GM18517 (cell line): ENCODE results near the gene ASTN1.

Experiments
- ATAC-seq: cut with Tn5 transposase; IDR thresholded peaks from one replicate; pipeline ENCODE4 v1.9.1; 2021; ENCODE audit warnings: mild to moderate bottlenecking, moderate library complexity; ENCODE audit not compliant: unreplicated experiment

ASTN1 gene

DNA sequence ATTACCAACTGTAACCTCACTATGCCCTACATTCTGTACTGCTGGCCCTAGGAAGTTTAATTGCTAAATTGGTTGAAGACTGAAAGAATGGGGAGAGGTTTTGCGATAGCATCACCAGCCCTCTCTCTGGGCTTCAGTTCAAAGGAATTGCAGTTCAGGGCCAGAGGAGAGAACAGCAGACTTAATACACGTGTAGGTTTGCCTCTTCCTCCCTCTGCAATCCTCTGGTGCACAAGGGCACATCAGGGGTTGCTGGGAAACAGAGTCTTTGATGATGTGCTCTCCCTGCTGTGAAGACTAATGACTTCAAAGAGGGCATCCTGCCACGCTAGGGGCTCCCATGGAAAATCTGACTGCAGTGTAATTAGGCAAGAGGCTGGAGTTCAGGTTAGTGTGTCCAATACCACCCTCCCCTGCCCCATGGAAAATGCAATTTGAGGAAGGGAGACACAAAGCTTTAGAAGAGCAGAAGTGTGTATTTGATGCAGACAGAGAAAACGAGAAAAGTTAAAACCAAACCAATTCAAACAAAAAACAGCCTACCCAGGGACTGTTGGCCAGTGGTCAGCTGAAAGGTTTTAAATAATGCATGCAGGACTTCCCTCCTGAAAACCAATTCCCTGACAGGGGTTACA is 167.9 kb downstream of the ASTN1 start:
- no peak for ATAC-seq

DNA sequence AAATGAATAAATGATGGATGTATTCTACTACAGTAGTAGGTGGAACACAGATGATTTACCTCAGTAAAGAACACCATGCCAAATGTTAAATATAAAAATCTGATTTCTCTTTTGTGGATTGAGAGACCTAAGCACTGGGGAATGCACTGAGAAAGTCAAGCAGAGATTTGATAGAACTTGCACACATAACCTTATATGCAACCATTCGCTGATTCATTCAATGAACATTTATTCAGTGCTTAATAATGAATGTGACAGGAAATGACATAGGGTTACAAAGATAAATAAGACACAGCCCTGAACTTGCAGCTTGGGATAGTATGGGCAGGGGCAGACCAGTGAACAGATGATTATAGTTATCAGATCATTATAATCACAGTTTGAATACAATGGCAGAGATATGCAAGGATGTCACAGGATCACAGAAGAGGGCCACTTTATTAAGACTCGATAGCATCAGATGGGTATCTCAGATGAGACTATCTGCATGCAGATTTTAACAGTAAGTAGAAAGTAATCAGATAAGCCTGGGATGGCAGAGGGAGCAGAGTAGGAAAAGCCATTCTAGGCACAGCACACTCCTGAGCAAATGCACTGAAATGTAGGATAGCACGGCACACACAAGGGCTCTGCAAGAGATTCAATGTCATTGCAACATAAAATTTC is 169.4 kb downstream of the ASTN1 start:
- ATAC-seq, result no peak

DNA sequence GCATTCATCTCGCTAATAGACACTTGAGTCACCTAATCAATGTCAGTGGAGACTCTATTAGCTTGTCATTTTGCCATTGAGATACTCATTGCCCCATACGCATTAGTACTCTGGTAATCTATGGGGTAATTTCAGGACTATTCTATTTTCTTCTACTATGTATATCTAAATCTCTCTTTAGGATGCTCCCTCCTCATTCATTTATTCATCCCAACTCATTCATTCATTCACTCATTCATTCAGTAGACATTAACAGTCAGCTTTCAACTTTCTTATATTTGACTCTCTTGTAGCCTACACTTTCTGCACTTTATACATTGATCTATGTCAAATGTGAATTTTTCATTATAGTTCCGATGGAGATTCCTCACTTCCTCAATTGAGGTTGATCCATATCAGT is 170.9 kb downstream of the ASTN1 start:
- ATAC-seq, result no peak

DNA sequence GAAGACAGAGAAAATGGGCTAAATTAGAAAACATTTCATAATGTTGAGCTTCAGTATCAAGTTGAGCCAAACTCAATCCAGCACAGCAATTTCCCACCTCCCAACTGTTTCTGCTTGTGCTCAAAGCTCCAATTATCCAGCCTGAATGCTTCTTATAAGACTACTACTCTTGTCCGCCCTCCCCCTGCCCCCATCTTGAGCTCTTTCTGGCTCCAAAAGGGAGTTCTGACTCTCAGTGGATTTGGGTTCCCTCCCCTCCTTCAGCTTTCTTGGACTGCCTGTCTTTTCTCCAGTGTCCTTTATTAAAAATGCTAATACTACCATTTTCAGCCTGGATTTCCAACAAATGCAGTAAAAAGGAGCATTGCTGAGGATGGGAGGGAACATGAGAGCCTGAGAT is 174.8 kb downstream of the ASTN1 start:
- no peak for ATAC-seq

DNA sequence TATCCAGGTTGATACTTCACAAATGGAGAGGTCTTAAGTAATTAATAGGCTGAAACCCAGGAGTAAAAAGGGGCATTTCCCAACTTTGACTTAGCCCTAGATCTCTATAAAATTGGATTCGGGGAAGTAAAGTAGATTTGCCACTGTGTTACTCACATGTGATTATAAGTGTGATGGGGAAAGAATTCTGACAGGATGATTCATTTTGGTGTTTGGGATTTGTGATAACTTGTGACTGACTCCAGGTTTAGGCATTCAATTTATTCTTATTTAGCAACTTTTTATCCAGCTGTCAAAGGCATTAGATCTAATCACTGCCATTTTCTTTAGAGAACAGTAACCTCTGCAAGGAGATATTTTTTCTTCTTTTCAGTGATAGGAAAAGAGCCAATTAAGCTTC is 175.5 kb downstream of the ASTN1 start:
- ATAC-seq, result no peak

DNA sequence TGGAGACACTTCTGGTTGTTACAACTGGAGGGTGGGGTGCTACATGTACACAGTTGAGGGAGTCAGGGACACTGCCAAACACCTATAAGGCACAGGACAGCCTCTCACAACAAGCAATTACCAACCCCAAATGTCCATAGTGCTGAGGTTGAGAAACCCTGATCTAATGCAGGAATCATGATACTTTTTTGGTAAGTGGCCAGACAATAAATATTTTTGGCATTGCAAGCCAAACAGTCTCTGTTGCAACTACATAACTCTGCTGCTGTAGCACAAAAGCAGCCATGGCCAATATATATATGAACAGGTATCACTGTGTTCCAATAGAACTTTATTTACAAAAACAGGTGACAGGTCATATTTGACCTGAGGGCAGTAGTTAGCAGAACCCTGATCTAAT is 177.5 kb downstream of the ASTN1 start:
- no peak for ATAC-seq

DNA sequence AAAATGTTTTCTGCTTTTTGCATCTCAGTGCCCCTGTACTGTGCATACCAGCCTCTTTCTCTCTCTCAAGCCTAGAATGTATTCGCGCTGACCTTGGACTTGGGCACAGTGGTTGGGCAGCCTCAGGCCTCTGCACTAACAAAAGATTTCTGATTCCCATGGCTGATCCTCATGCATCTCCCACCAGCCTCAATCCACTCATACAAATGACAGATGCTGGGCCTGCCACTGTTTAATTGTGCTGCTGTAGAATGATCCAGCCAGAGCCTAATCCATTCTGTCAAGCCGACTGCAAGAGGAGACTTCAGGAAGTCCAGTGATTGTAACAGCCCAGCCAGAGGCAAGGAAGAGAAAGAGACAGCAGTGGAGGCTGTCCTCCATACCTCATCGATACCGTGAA is 180.8 kb downstream of the ASTN1 start:
- no peak for ATAC-seq

DNA sequence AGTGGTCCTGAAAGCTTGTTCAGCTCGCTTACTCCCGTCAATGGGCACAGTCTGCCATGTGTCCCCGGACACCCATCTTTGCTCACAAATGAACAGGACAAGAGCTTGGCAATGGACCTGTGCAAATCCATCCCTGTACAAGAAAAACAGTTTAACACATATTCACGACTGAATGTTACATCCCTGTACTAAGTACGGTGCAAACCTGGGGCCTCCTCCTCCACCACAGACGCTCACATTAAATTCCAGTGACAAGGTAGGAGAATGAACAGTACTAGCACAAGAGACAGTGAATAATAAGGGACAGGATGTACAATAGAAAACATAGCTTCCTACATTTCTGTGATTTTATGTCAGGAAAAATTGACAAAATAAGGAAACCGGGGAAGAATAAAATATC is 187.7 kb downstream of the ASTN1 start:
- ATAC-seq, result no peak

DNA sequence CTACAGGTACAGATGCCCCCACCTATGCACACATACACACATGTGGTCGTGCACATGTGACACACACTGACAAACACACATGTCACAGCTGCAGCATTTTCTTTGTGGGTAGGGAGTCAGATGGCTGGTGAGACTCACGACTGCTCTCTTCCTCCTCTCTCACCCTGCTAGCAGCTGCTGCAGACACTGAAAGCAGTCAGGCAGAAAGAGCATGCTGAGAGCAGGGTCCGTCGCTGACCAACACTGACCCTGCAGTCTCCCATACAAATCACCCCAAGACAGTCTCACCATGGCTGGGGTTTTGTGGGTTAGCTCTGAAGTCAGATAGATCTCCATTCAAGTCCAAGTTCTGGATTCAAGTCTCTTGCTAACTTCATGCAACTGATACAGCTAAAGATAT is 188.3 kb downstream of the ASTN1 start:
- no peak for ATAC-seq

DNA sequence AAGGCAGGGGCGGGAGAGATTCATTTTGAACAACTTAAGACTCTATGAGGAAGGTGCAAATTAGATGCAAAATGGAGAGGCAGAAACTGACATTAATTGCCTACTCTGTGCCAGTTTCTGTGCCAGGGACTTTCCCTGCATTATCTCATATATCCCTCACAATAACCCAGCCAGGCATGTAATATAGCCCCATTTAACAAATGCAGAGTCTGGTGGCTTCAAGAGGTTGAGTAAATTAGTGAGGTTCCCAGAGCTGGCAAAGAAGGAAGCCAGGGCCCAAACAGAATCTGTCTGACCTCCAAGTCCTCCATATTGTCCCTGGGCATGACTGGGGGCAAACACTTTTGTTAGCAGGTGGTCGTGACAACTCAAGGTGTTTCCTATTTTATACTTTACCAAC is 199.8 kb downstream of the ASTN1 start:
- no peak for ATAC-seq

DNA sequence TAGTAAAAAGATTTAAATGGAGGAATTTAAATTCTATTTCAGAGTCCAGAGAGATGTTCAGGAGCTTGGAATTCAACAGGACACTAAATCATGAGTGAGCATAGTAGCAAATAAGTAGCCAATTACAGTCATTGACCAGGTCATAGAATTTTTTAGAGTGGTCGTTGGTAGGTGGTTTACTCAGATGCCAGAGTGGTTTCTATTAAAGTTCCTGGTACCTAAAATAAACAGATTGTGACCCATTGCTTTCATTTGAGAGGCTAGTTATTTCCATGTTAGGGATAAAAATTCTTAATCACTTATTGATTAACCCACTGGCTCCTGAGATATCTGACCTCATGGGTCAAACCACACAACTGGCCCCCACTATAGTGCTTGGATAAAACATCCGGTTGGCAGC is 201.3 kb downstream of the ASTN1 start:
- ATAC-seq, result no peak

DNA sequence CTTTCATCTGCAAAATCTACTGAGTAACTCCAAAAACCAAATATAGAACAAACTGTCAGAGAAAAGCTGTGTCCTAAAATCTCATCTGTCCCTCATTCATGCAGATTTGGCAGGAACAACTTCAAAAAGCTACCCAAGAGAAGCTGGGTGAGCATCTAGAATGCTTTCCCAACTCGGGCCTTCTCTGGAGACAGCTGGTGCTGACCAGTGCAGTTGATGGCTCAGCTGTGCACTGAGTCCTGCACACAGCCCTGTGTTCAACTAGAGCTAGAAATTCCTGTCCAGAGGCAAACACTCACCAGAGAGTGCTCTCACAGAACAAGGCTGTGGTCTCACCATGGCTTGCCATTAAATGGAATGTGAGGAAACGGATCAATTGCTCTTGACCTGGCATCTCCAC is 202.8 kb downstream of the ASTN1 start:
- ATAC-seq, result no peak

DNA sequence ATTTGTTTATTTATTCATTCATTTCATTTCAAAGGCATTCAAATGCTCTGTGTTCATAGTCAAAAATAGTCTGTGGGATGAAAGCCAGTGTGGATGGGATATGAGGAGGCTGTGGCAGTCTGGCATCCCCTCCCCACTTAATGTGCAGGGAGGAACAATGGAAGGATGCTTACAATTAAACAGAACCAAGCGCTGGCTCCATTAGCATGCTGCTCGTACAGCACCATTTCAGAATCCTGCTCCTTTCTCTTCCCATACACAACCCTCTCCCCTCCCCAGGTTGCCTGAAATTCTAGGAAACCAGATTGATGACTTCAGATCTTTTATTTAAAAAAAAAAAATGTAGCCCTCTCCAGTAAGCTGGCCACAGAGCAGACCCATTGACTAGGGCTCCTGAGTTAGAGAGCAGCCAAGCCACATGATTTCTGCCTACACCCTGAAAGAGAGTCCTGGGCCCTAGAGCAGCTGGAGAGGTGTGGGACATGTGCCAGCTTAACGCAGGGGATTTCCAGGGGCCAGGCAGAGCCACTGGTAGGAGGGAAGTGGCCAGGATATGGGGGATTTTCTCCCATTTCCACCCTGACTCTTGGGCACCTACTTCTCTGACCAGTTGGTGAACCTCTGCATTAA is 205.2 kb downstream of the ASTN1 start:
- no peak for ATAC-seq

DNA sequence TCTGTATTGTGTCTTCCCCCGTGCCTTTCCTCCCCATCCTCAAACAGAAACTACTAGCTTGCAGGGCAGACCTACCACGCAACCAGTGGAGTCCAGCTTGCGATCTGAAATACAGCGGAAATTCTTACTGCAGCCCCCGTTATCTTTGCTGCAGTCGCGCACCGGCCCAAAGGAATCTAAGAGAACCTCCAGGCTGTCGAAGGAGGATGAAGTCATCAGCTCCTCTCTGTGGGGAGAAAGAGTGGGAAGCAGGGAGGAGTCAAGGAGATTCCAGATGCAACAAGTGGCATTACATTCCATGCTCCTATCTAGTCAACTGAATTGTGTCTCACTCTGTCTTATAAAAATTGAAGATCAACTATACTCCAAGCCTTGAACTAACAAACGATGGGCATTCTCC is 206.9 kb downstream of the ASTN1 start:
- no peak for ATAC-seq

DNA sequence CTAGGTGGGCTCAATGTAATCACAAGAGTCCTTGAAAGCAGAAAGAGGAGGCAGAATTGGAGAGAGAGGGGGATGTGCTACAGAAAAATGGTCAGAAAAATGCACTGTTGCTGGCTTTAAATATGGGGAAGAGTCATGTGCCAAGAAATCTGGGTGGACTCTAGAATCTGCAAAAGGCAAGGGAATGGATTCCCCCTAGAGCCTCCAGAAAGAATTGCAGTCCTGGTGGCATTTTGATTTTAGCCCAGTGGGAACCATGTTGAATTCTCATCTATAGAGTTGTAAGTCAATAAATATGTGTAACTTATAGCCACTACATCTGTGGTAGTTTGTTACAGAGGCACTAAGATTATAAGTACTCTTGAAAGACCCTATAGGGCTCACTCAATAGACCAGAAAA is 210.3 kb downstream of the ASTN1 start:
- ATAC-seq, result no peak

DNA sequence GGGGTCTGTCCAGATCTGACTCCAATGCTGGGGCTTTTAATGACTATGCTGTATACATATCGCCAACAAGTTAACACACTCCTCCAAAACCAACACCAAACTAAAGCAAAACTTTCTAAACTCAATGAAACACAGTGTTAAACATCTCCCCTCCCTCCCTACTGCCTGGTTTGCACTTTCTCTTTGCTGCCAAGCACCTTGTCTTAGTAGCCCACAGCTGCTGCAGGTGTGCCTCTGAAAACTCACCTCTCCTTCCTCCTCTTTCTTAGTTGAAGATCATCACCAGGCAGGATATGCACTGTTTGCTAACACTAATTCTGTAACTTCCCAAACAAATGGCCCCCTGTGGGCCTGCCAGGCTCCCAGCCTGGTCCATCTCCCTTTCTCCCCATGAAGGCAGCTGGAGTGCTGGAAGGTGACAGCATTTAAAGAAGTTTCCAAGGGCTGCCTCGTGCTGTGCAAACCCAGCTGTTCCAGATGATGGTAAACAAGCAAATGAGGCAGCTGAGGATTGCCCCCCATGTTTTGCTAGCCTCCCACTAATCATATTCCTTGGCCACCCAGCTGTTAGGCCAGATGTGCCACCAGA is 213.7 kb downstream of the ASTN1 start:
- no peak for ATAC-seq

DNA sequence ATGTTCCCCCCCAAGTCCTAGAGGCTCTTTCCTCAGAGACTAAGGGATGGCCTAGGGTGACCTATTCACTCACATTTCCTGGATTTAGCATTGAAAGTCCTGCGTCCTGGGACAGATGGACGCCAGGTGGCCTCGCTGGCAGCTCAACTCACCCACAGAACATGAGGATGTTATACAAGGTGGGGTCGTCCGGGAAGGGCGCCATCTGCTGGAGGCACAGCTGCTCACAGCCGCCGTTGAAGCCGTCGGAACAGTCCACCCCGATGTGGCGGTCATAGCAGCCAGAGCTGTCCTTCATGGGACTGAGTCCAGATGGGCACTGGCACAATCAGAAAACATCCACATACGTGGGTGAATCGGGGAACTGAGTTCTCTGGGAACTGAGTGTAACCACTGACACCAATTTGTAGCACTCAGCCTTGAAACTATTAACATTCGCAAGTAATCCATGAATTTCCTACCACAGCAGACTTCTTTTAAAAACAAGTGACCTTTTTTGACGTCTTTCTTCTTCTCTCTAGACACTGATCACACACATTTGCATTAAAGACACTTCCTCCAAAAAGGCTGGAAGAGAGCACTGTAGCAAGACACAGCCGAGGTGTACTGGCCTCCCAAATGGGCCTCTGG is 215.4 kb downstream of the ASTN1 start:
- no peak for ATAC-seq

DNA sequence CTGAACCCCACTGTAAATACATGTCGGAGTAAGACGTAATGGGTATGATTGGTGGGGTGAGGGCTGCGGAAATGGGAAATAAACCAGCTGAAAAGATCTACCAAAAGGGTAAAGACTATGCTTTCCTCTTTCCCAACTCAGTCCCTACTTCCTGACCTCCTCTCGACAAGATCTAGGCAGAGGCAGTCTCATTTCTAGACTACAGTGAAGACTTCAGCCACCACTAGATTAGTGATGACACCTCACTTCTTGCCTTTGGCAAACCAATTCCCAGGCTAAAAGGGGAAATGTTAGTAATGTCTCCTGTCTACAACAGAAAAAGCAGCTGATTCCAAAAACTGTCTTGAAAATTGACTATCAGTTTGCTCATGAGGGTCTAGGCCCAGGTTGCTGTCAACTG is 219.9 kb downstream of the ASTN1 start:
- ATAC-seq, result no peak

DNA sequence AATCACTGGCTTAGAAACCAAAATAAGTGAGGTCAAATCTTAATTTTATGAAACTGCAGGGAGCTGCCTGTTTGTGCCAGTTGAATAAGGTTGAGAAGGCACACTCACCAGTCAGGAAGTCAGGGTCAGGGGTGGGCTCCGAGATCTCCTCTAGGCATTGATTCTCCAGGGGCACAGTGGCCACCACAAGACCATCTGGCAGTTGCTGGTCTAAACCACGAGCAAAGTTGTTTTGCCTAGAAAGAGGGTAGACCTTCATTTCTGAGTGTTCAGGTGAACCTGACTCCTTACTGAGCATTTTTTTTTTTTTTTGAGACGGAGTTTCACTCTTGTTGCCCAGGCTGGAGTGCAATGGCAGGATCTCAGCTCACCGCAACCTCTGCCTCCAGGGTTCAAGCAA is 220.7 kb downstream of the ASTN1 start:
- no peak for ATAC-seq

DNA sequence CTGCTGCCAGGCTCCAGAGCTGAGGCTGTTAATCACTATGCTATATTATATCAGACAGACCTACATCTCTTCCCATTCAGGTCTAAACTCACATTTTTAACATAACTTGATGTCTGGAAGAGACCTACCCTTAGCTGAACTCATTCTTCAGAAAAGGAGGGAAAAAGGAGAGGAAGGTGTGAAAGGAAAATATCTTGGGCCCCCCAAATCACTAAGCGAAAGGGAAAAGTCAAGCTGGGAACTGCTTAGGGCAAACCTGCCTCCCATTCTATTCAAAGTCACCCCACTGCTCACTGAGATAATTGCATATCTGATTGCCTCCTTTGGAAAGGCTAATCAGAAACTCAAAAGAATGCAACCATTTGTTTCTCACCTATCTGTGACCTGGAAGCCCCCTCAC is 222.2 kb downstream of the ASTN1 start:
- ATAC-seq, result no peak

DNA sequence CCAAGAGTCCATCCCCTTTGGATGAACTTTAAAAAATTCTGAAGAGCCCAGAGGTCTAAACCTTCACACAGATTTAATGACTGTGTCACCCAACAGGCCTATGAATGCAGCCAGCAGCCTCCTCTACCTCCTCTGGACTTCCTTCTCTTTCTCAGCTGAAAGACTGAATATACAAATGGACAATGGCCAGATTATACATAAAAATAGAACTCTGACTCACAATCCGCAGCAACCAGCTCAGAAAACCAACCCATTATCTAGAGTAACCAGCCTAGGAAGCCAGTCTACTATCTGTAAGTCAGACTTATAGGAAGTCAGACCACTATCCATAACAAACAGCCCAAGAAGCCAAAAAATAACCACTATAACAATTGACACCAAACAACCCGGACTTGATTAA is 224.5 kb downstream of the ASTN1 start:
- ATAC-seq, result no peak

DNA sequence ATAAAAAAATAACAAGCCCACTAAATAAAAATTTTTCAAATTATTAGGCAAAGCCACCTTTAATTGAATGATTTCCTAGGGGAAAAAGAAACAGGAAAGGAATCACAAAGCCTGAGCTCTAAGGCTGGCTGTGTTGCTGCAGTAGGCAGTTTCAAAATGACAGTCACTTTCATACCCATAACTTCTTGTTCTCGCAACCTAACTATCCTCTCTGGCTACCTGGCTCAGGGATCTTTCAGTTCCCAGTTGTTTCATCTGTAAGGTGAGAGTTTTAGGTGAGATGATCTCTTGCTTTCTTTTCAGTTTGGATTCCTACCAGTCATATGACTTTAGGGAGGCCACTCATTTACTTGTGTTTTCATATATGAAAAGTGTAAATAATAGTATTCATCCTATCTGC is 226.1 kb downstream of the ASTN1 start:
- no peak for ATAC-seq
